HG02943 (cell line): Measurements from ENCODE around the gene FAM209B.
"Not testable (repeated sequence)": the region's sequence is repeated elsewhere in the genome, so short reads cannot be mapped to it uniquely, and the experiment has no call there.

Experiments
- ATAC-seq: cut with Tn5 transposase; IDR thresholded peaks from one replicate; pipeline ENCODE4 v1.9.1; 2021; ENCODE audit warnings: mild to moderate bottlenecking, low read depth, moderate library complexity; ENCODE audit not compliant: unreplicated experiment

Gene FAM209B

GRCh38 chr20:56532946-56533345 lies at the start of gene FAM209B:
FAM209B (plus strand) TSS chr20:56533246; CDS start chr20:56533342, 96 bp downstream.
- not testable (repeated sequence) for ATAC-seq

- no peak for ATAC-seq
Measured at GRCh38 chr20:56483970-56484369, 49.1 kb upstream of the FAM209B start.

GRCh38 chr20:56487216-56487615 lies 45.8 kb upstream of the FAM209B start:
- ATAC-seq = no peak

- ATAC-seq = no peak
Measured at GRCh38 chr20:56488566-56488965, 44.5 kb upstream of the FAM209B start.

- no peak for ATAC-seq
Measured at GRCh38 chr20:56501116-56501515, 31.9 kb upstream of the FAM209B start.

- no peak for ATAC-seq
Measured at GRCh38 chr20:56503916-56504315, 29.1 kb upstream of the FAM209B start.

GRCh38 chr20:56504373-56505005 lies 28.6 kb upstream of the FAM209B start:
- ATAC-seq = no peak

- ATAC-seq = no peak
Measured at GRCh38 chr20:56506103-56506502, 26.9 kb upstream of the FAM209B start.

- ATAC-seq = no peak
Measured at GRCh38 chr20:56511926-56512325, 21.1 kb upstream of the FAM209B start.

GRCh38 chr20:56513161-56514150 lies 19.6 kb upstream of the FAM209B start:
- no peak for ATAC-seq

- ATAC-seq = no peak
Measured at GRCh38 chr20:56516631-56517030, 16.4 kb upstream of the FAM209B start.

- no peak for ATAC-seq
Measured at GRCh38 chr20:56517211-56517610, 15.8 kb upstream of the FAM209B start.

GRCh38 chr20:56517641-56518040 lies 15.4 kb upstream of the FAM209B start:
- no peak for ATAC-seq

GRCh38 chr20:56518126-56518525 lies 14.9 kb upstream of the FAM209B start:
- no peak for ATAC-seq

GRCh38 chr20:56518721-56519398 lies 14.2 kb upstream of the FAM209B start:
- no peak for ATAC-seq

GRCh38 chr20:56519551-56519950 lies 13.5 kb upstream of the FAM209B start:
- no peak for ATAC-seq

- ATAC-seq = no peak
Measured at GRCh38 chr20:56520180-56520579, 12.9 kb upstream of the FAM209B start.

GRCh38 chr20:56520746-56521354 lies 12.2 kb upstream of the FAM209B start:
- not testable (repeated sequence) for ATAC-seq

- no peak for ATAC-seq
Measured at GRCh38 chr20:56522311-56522710, 10.7 kb upstream of the FAM209B start.

- ATAC-seq = not testable (repeated sequence)
Measured at GRCh38 chr20:56524444-56524843, 8.6 kb upstream of the FAM209B start, which contains the start of gene FAM209A. FAM209A (plus strand) TSS chr20:56524744; CDS start chr20:56524809, 65 bp downstream.
